PC-9 (cell line): ENCODE data around the gene GALNT16. TPM values are rescaled to one million over a fixed set of nuclear protein-coding genes. Genes with fewer than 3 reads are reported as not detected.

Source experiments
- BruUV-seq: library from RNA; stranded (reverse); fragments of 400-500 nt; replicated peaks from 2 replicates; lab custom pipeline; 2021; lab: Mats Ljungman, UMichigan
- CTCF ChIA-PET: fragments of 300-600 bp; sonication (Branson Sonifier 250); formaldehyde crosslinking; loops from one replicate; lab custom pipeline; 2022; ENCODE audit warnings: antibody characterized with exemption; lab: Charles Lee
- POLR2A ChIA-PET: fragments of 300-600 bp; sonication (Branson Sonifier 250); formaldehyde crosslinking; loops from one replicate; lab custom pipeline; 2022; ENCODE audit warnings: antibody characterized with exemption; ENCODE audit not compliant: unreplicated experiment; lab: Charles Lee
- DNase-seq, 2 experiments: peaks; one replicate each; pipeline versions ENCODE4 v3.0.0 to v3.0.0-alpha.2; 2015 to 2022; ENCODE audit warnings: mixed read lengths in 1 of 2
- H2AFZ ChIP-seq: fragments of 200-600 bp; sonication (generic); 2 replicates; pipeline ENCODE4 v1.8.1; 2017; ENCODE audit warnings: antibody characterized with exemption
- H3F3A ChIP-seq: fragments of 200-600 bp; sonication (generic); 2 replicates; pipeline ENCODE4 v1.8.1; 2017; ENCODE audit warnings: antibody characterized with exemption, mild to moderate bottlenecking, low read depth; ENCODE audit not compliant: insufficient read depth
- H3K27ac ChIP-seq: fragments of 200-600 bp; sonication (generic); 2 replicates; pipeline ENCODE4 v1.6.1; 2016; ENCODE audit warnings: mixed run types
- H3K27me3 ChIP-seq: fragments of 200-600 bp; sonication (generic); 2 replicates; pipeline ENCODE4 v1.6.1; 2016; ENCODE audit warnings: low read depth, mixed run types; ENCODE audit not compliant: insufficient read depth
- H3K36me3 ChIP-seq: fragments of 200-600 bp; sonication (generic); 2 replicates; pipeline ENCODE4 v1.6.1; 2016; ENCODE audit warnings: low read depth, mixed run types
- H3K4me1 ChIP-seq: fragments of 200-600 bp; sonication (generic); replicated peaks from 2 replicates; pipeline ENCODE4 v1.6.1; 2016; ENCODE audit warnings: mixed run types; ENCODE audit not compliant: insufficient read depth
- H3K4me2 ChIP-seq: fragments of 200-600 bp; sonication (generic); 2 replicates; pipeline ENCODE4 v1.6.1; 2017; ENCODE audit warnings: mixed run types
- H3K4me3 ChIP-seq: fragments of 200-600 bp; sonication (generic); 2 replicates; pipeline ENCODE4 v1.6.1; 2016; ENCODE audit warnings: mixed run types
- H3K79me2 ChIP-seq: fragments of 200-600 bp; sonication (generic); 2 replicates; pipeline ENCODE4 v1.6.1; 2017; ENCODE audit warnings: low read depth, mixed run types
- H3K9me2 ChIP-seq: fragments of 200-600 bp; sonication (generic); 2 replicates; pipeline ENCODE4 v1.8.1; 2017; ENCODE audit warnings: mild to moderate bottlenecking; ENCODE audit not compliant: insufficient read depth
- H3K9me3 ChIP-seq: fragments of 200-600 bp; sonication (generic); 2 replicates; pipeline ENCODE4 v1.8.1; 2016; ENCODE audit warnings: low read depth; ENCODE audit not compliant: insufficient read depth
- H4K20me1 ChIP-seq: fragments of 200-600 bp; sonication (generic); 2 replicates; pipeline ENCODE4 v1.8.1; 2017; ENCODE audit not compliant: insufficient read depth
- EZH2 ChIP-seq: fragments of 200-600 bp; sonication (generic); IDR thresholded peaks from 2 replicates; pipeline ENCODE4 v1.8.0; 2017; ENCODE audit warnings: antibody characterized with exemption, low read depth
- intact Hi-C: fragments of 100-400 bp; cut with micrococcal nuclease; formaldehyde crosslinking; loops from one replicate; pipeline ENCODE4 v1.10.0; 2022; ENCODE audit not compliant: unreplicated experiment
- total RNA-seq: library from RNA; stranded (reverse); gene quantifications from 2 replicates; pipeline ENCODE4 v1.2.3, GENCODE V29; 2021
- TF ChIP-seq, protein P1 (sequence below): fragments of 200-600 bp; sonication (generic); conservative IDR thresholded peaks from 2 replicates; pipeline ENCODE4 v1.6.1; 2017; ENCODE audit warnings: mixed run types, antibody characterized with exemption, mild to moderate bottlenecking, moderate library complexity

GALNT16 gene
- total RNA-seq, 1 experiment from 2014 or later: 22.8 TPM

DNA sequence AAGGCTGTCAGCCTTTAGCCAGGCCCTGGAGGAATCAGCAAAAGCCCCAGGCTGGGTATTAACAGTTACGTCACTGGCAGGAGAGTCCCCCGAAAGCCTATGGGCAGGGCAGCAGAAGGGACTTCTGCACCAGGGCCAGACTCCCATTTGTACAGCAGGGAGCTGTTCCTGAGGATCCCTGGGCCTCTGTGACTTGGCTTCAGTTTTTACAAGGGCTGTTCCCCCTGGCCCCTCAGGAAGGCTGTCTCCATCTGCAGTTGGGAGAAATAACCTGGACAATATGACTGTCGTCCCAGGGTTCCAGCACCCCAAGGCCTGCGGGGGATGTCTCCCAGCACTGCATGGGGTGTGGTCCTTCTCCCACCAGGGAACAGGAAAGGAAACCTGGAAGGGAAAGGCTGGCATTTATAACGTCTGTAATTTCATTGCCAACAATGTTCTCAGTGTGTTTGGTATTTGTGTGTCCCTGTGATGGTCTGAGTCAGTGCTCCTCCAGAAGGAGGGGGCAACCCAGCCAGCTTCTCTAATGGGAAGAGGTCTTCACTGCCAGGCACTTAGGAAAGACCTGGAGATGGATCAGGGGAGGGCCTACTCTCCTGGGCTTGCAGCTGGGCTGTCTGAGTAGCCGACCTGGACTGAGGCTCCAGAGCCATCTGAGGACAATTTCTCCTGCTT is 95.8 kb downstream of the GALNT16 start:
- H2AFZ ChIP-seq: no peak overlapping the region
- intact Hi-C loops: no loop called here

DNA sequence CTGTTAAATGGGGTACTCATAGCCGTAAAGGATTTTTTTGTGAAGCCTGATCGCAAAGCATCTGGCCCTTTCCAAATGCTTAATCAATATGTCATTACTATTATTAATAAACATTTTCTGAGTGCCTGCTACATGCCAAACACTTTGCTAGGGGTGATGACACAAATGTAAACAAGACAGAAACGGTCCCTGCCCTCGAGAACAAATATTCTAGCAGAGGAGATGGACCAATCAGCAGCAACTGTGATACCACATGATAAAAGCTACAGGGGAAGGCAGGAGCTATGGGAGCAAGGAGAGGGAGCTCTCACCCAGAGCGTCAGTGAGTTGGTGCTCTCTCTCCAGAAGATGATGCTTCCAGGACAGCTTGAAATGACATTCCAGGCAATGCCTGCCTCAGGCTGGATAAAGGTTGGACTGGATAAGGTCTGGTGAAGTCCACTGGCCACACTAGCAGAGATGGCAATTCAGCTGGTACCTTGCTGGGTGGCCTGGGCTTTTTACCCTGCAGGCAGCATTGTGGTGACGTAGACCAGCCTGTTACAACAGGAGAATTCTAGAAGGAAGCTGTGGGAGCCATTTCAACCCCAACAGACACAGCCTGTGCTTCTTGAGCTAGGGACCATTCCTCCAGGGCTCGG is 97.1 kb downstream of the GALNT16 start:
- POLR2A ChIA-PET: interaction anchor here (0.6 kb wide), 1 partner anchor 41 kb away, joined by 6 read pairs; the partner anchor contains the start of gene ERH
- Histone ChIP-seq H3K4me3 (no peak overlapping the region), H3K79me2 (no peaks in the 10 kb centered on the region), H3K27me3 (no peaks in the 10 kb centered on the region), H3K27ac (no peak overlapping the region), H3K9me2 (no peaks in the 10 kb centered on the region), H2AFZ (no peak overlapping the region), H3K4me1 (no peaks in the 10 kb centered on the region), H4K20me1 (no peaks in the 10 kb centered on the region), H3K36me3 (no peaks in the 10 kb centered on the region), H3K4me2 (no peak overlapping the region), H3F3A (no peaks in the 10 kb centered on the region), H3K9me3 (no peaks in the 10 kb centered on the region)
- no peak for DNase-seq
- BruUV-seq: no TSS peak
- intact Hi-C loops: no loop called here
- CTCF ChIA-PET: no interaction called here
- TF ChIP-seq, protein P1, sequence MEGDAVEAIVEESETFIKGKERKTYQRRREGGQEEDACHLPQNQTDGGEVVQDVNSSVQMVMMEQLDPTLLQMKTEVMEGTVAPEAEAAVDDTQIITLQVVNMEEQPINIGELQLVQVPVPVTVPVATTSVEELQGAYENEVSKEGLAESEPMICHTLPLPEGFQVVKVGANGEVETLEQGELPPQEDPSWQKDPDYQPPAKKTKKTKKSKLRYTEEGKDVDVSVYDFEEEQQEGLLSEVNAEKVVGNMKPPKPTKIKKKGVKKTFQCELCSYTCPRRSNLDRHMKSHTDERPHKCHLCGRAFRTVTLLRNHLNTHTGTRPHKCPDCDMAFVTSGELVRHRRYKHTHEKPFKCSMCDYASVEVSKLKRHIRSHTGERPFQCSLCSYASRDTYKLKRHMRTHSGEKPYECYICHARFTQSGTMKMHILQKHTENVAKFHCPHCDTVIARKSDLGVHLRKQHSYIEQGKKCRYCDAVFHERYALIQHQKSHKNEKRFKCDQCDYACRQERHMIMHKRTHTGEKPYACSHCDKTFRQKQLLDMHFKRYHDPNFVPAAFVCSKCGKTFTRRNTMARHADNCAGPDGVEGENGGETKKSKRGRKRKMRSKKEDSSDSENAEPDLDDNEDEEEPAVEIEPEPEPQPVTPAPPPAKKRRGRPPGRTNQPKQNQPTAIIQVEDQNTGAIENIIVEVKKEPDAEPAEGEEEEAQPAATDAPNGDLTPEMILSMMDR: no peak
- no peak for TF ChIP-seq EZH2

More for the DNA sequence above, 95.8 kb downstream of the GALNT16 start:
- Histone ChIP-seq H3K27me3 (no peaks in the 10 kb centered on the region), H3K9me2 (no peaks in the 10 kb centered on the region), H3K4me2 (no peak overlapping the region), H3K4me3 (no peak overlapping the region), H3K36me3 (no peaks in the 10 kb centered on the region), H3K4me1 (no peaks in the 10 kb centered on the region), H4K20me1 (no peaks in the 10 kb centered on the region), H3K9me3 (no peaks in the 10 kb centered on the region), H3K79me2 (no peaks in the 10 kb centered on the region), H3K27ac (no peak overlapping the region), H3F3A (no peaks in the 10 kb centered on the region)
- POLR2A ChIA-PET: no interaction called here
- no TSS peak for BruUV-seq
- no peak for DNase-seq
- no peak for TF ChIP-seq EZH2
- TF ChIP-seq, protein P1: no peak
- CTCF ChIA-PET: no interaction called here

DNA sequence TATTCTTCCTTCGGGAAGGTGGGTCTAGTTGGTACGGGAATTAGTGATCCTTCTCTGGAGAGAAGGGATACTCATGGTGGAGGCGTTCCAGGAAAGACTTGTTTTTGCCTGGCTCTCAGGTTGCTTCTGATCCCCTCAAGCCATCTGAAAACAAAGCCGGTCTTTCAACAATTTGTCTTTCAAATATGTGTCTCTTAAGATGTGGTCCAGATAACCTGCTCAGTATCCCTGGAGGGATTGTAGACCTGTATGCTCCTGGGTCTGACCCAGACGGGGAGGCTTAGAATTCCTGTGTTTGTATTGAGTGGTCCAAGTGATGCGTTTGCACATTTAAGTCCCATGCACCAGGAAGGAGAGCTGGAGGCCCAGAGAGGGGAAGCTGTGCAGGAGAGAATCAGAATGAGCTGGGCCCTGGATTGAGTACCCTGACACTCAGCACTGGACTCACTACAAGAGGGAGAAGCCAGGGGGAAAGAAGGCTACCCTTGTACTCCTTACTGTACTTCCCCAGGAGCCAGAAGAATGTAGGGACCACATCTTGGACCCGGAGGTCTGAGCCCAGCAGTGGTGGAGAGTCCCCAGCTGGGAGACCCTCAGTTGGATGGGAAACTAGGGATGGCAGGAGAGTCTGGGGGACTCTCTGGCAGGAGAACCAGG is 97.7 kb downstream of the GALNT16 start:
- POLR2A ChIA-PET: interaction anchor here (0.6 kb wide), 1 partner anchor 40 kb away, joined by 6 read pairs; the partner anchor contains the start of gene ERH

More for the DNA sequence above, 97.7 kb downstream of the GALNT16 start:
- intact Hi-C loops: no loop called here
- no peaks in the 10 kb centered on the region for H3K79me2 ChIP-seq
- H3K9me3 ChIP-seq: no peaks in the 10 kb centered on the region
- no peaks in the 10 kb centered on the region for H3K27me3 ChIP-seq
- CTCF ChIA-PET: no interaction called here
- BruUV-seq: no TSS peak
- no peak for DNase-seq
- no peaks in the 10 kb centered on the region for H3K9me2 ChIP-seq
- no peak overlapping the region for H3K4me2 ChIP-seq
- no peak overlapping the region for H3K27ac ChIP-seq
- H4K20me1 ChIP-seq: no peaks in the 10 kb centered on the region
- TF ChIP-seq EZH2: no peak
- TF ChIP-seq, protein P1: no peak
- H3K4me3 ChIP-seq: no peak overlapping the region
- H3K36me3 ChIP-seq: no peaks in the 10 kb centered on the region
- no peaks in the 10 kb centered on the region for H3F3A ChIP-seq
- H2AFZ ChIP-seq: no peak overlapping the region
- H3K4me1 ChIP-seq: no peaks in the 10 kb centered on the region
